Nephron progenitor cell (in vitro differentiated cells): Measurements from ENCODE around the gene UBE2O.

Source experiments
- DNase-seq: peaks from one replicate; pipeline ENCODE4 v3.0.0; 2021
- H3K27ac Mint-ChIP-seq: 2 replicates; pipeline ENCODE4 v1.8.0; 2021; ENCODE audit warnings: mild to moderate bottlenecking, moderate library complexity, mixed read lengths
- H3K27me3 Mint-ChIP-seq: 2 replicates; pipeline ENCODE4 v1.8.0; 2021; ENCODE audit warnings: mild to moderate bottlenecking, low read depth, mixed read lengths; ENCODE audit not compliant: poor library complexity
- H3K36me3 Mint-ChIP-seq: 2 replicates; pipeline ENCODE4 v1.8.0; 2021; ENCODE audit warnings: low read depth, mixed read lengths
- H3K4me1 Mint-ChIP-seq: 2 replicates; pipeline ENCODE4 v1.8.0; 2021; ENCODE audit warnings: mixed read lengths
- H3K4me3 Mint-ChIP-seq: 2 replicates; pipeline ENCODE4 v1.8.0; 2021; ENCODE audit warnings: mild to moderate bottlenecking, moderate library complexity, mixed read lengths
- H3K9me3 Mint-ChIP-seq: 2 replicates; pipeline ENCODE4 v1.8.0; 2021; ENCODE audit warnings: mild to moderate bottlenecking, moderate library complexity, mixed read lengths
- TF ChIP-seq, protein P1 (sequence below): fragments of 200-600 bp; sonication (generic); IDR thresholded peaks from 2 replicates; pipeline ENCODE4 v1.5.0; 2021; ENCODE audit warnings: antibody characterized with exemption

The UBE2O gene

DNA sequence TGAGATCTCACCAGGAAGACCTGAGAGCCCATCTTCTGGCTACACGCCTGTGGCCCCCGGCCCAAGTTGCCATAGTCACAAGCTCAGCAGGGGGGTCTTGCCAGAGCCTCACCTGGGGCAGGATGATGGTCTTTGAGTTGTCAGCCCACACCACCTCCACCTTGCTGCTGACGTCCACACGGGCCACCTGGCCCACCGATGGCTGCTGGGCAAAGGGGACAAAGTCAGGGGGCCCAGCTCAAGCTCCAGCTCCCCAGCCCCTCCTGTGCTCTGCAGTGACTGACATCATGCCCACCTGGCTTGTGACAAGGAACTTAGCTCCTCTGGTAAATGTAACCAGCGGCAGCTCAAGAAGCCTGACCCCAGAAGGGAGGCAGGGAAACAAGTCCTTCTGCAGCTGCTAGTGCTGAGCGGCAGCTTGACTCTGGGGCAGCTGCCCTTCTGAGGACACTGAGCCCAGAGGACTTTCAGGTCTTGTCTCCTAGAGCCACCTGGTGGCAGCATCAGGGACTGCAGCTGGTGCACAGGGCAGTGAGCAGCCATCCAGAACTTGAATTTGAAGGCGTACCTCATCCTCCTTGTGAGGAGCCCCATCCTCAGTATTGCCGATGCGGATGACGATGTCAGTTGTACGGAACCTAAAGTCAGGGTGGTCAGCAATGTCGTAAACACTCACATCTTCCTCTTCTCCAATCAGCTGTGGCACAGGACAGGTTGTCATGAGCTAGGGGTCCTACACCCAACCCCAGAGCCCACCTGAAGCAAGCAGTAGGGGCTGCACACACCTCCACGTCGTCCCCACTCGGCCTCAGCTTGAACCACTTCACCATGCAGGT lies 55.0 kb downstream of the UBE2O start:
- H3K36me3 Mint-ChIP-seq, result peaks cover 62% of the 10 kb centered on the region
- H3K4me3 Mint-ChIP-seq, result no peak overlapping the region

DNA sequence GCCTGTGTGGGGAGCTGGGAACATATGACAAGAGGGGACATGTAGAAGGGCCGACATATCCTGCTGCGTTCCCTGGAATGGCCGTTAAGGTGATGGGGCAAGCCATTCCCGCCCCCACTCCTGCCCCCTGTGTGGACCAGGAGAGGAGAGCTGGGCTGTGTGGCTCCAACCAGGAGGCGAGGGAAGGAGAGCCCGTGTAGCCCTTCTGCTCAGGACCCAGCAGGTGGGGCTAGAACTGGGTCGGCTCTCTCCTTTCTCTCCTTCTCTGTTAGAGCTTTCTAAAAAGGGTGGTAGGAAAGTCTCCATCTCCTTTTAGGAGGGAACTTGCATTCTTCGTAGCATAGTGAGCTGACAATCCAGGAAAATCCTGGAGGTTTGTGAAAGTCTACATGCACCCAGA lies 55.8 kb downstream of the UBE2O start:
- Mint-ChIP-seq H3K27me3 (no peaks in the 10 kb centered on the region), H3K4me3 (no peak overlapping the region), H3K4me1 (peaks cover 25% of the 10 kb centered on the region), H3K9me3 (no peaks in the 10 kb centered on the region), H3K27ac (no peak overlapping the region), H3K36me3 (peaks cover 55% of the 10 kb centered on the region)
- TF ChIP-seq, protein P1, sequence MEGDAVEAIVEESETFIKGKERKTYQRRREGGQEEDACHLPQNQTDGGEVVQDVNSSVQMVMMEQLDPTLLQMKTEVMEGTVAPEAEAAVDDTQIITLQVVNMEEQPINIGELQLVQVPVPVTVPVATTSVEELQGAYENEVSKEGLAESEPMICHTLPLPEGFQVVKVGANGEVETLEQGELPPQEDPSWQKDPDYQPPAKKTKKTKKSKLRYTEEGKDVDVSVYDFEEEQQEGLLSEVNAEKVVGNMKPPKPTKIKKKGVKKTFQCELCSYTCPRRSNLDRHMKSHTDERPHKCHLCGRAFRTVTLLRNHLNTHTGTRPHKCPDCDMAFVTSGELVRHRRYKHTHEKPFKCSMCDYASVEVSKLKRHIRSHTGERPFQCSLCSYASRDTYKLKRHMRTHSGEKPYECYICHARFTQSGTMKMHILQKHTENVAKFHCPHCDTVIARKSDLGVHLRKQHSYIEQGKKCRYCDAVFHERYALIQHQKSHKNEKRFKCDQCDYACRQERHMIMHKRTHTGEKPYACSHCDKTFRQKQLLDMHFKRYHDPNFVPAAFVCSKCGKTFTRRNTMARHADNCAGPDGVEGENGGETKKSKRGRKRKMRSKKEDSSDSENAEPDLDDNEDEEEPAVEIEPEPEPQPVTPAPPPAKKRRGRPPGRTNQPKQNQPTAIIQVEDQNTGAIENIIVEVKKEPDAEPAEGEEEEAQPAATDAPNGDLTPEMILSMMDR, result no peak
- DNase-seq, result no peak

More for the DNA sequence above, 55.0 kb downstream of the UBE2O start:
- no peaks in the 10 kb centered on the region for H3K27me3 Mint-ChIP-seq
- TF ChIP-seq, protein P1, result peak; percentile 97
- no peaks in the 10 kb centered on the region for H3K9me3 Mint-ChIP-seq
- peak; percentile 95 for DNase-seq
- peaks cover 25% of the 10 kb centered on the region for H3K4me1 Mint-ChIP-seq
- H3K27ac Mint-ChIP-seq, result peak overlapping the region; percentile 91

DNA sequence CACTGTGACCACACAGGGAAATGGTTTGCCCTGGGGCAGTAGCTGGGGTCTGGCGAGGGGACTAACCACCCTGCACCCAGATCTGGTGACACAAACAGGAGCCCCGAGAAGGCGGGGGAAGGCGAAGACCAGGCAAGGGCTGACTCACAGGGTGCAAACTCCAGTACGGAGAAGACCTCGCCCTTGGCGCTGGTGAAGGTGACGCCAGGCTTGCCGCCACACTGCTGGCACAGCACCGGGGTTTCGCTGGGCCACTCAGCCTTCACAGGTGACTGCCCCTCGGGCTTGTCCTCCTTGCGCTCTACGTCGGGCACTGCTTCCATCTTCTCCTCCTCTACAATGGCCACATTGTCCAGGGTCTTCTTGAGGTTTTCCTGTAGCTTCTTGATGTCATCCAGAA lies 57.0 kb downstream of the UBE2O start:
- peaks cover 45% of the 10 kb centered on the region for H3K36me3 Mint-ChIP-seq
- peaks cover 33% of the 10 kb centered on the region for H3K4me1 Mint-ChIP-seq
- TF ChIP-seq, protein P1, result no peak
- H3K27me3 Mint-ChIP-seq, result no peaks in the 10 kb centered on the region
- H3K27ac Mint-ChIP-seq, result no peak overlapping the region
- H3K9me3 Mint-ChIP-seq, result no peaks in the 10 kb centered on the region
- H3K4me3 Mint-ChIP-seq, result no peak overlapping the region
- DNase-seq, result no peak

DNA sequence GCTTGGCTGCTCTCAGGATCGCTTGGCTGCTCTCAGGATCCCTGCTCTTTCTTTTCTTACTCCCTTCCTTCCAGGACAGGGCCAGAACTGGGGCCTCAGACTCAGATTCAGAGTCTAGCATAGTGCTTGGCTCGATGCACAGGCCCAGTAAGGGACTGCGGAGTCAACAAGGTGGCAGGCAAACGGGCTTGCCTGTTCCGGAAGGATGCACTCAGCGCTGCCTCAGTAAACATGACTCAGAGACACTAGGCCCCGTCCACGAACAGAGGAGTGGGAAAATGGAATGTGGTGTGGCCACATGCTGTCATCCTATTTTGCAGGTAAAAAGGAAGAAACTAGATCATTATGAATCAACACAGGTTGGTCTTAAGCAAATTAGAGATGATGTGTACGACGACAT lies 58.8 kb downstream of the UBE2O start:
- Mint-ChIP-seq H3K9me3 (no peaks in the 10 kb centered on the region), H3K27ac (peak overlapping the region; percentile 89), H3K4me1 (peaks cover 40% of the 10 kb centered on the region), H3K36me3 (peaks cover 48% of the 10 kb centered on the region), H3K4me3 (no peak overlapping the region), H3K27me3 (peaks cover 2% of the 10 kb centered on the region)
- TF ChIP-seq, protein P1, result no peak
- DNase-seq, result peak; percentile 33

DNA sequence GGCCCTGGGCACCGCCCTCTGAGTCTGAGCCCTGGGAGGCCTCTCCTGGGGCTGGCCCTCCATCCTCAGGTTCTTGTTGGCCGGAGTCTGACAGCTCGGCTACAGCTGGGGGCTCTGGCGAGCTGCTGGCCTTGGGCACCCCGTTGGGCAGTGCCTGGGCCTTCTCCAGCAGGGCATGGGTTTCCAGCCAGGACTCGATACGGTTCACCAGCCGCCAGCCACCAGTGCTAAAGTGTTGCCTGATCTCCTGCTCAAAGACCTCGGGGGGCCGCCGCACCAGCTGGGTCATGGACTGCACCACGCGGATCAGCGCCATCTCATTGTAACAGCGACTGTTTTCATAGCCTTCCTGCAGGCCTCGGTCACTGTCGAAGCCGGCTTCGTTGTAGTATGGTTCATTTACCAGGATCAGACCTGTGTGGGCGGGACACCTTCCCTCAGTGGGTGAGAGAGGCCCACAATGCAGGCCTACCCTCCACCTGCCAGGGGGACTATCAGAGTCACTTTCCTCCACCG lies 61.7 kb downstream of the UBE2O start:
- TF ChIP-seq, protein P1, result no peak
- peaks cover 36% of the 10 kb centered on the region for H3K36me3 Mint-ChIP-seq
- no peak overlapping the region for H3K4me3 Mint-ChIP-seq
- peaks cover 15% of the 10 kb centered on the region for H3K27me3 Mint-ChIP-seq
- no peaks in the 10 kb centered on the region for H3K9me3 Mint-ChIP-seq
- no peak for DNase-seq
- H3K27ac Mint-ChIP-seq, result no peak overlapping the region
- H3K4me1 Mint-ChIP-seq, result peaks cover 38% of the 10 kb centered on the region
